ENCODE results near the gene MAN1A2. TPM values are rescaled to one million over a fixed set of nuclear protein-coding genes. Genes with fewer than 3 reads are reported as not detected.

MAN1A2 gene
- total RNA-seq, 1 donor from 2014 or later: 43.5 TPM

DNA sequence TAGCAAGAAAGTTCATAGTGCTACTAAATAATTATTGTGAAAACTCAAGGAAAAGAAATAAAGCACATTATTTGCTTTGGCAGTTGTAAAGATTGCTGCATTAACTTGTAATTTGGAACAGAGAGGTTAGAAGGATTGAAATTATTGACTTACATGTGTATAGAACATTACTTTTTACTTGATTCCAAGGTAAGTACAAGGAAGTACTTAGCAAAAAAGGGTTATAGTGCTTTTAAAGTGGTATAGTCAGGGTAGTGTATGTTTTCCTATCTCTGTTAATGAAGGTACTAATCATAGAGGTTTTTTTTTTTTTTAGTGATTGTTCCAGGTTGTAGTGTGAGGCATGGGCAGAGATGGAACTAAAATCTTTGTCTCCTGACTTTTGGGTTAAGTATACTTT, 29.4 kb downstream of the MAN1A2 start:
- Mint-ChIP-seq H3K4me3 (ENCODE audit: unreplicated experiment) (no peak overlapping the region), H3K9me3 (ENCODE audit: unreplicated experiment) (peaks cover 3% of the 10 kb centered on the region), H3K36me3 (ENCODE audit: low read depth, unreplicated experiment) (no peaks in the 10 kb centered on the region), H3K4me1 (ENCODE audit: low read depth, unreplicated experiment) (peaks cover 2% of the 10 kb centered on the region), H3K27me3 (ENCODE audit: low read depth, unreplicated experiment) (no peaks in the 10 kb centered on the region), H3K27ac (ENCODE audit: unreplicated experiment) (no peak overlapping the region)
- Histone ChIP-seq H4K20me1 (ENCODE audit: insufficient read depth, low read length) (peaks cover 76% of the 10 kb centered on the region), H3K27ac (ENCODE audit: low read depth, low read length) (no peak overlapping the region), H3K4me1 (ENCODE audit: insufficient read depth, low read length) (no peaks in the 10 kb centered on the region), H3K9me3 (ENCODE audit: insufficient read depth, low read depth, low read length) (no peaks in the 10 kb centered on the region), H3K4me2 (ENCODE audit: low read length) (no peak overlapping the region), H3K27me3 (ENCODE audit: insufficient read depth, low read length) (no peaks in the 10 kb centered on the region), H3K79me2 (ENCODE audit: insufficient read depth, low read length) (peaks cover 90% of the 10 kb centered on the region), H2AFZ (ENCODE audit: low read depth, low read length) (no peak overlapping the region), H3K4me3 (ENCODE audit: insufficient read depth, low read depth, low read length) (no peak overlapping the region), H3K9ac (ENCODE audit: low read length) (no peak overlapping the region), H3K36me3 (ENCODE audit: insufficient read depth, low read length) (no peaks in the 10 kb centered on the region)
- no peak for TF ChIP-seq EZH2 (IDR thresholded peaks at IDR 0.05; ENCODE audit: insufficient read depth, low read length)
- TF ChIP-seq, protein P1, sequence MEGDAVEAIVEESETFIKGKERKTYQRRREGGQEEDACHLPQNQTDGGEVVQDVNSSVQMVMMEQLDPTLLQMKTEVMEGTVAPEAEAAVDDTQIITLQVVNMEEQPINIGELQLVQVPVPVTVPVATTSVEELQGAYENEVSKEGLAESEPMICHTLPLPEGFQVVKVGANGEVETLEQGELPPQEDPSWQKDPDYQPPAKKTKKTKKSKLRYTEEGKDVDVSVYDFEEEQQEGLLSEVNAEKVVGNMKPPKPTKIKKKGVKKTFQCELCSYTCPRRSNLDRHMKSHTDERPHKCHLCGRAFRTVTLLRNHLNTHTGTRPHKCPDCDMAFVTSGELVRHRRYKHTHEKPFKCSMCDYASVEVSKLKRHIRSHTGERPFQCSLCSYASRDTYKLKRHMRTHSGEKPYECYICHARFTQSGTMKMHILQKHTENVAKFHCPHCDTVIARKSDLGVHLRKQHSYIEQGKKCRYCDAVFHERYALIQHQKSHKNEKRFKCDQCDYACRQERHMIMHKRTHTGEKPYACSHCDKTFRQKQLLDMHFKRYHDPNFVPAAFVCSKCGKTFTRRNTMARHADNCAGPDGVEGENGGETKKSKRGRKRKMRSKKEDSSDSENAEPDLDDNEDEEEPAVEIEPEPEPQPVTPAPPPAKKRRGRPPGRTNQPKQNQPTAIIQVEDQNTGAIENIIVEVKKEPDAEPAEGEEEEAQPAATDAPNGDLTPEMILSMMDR (IDR thresholded peaks at IDR 0.05; ENCODE audit: insufficient read depth, low read depth, low read length): no peak
- DNase-seq (ENCODE audit: low read depth) (no peak), FAIRE-seq (no peak)

GRCh38 chr1:117398957-117399356, 31.7 kb downstream of the MAN1A2 start:
- H3K79me2 ChIP-seq (ENCODE audit: insufficient read depth, low read length): peaks cover 79% of the 10 kb centered on the region
- H3K27me3 Mint-ChIP-seq (ENCODE audit: low read depth, unreplicated experiment): no peaks in the 10 kb centered on the region
- H3K36me3 Mint-ChIP-seq (ENCODE audit: low read depth, unreplicated experiment): peaks cover 8% of the 10 kb centered on the region
- H3K9ac ChIP-seq (ENCODE audit: low read length): no peak overlapping the region
- no peak overlapping the region for H3K4me3 ChIP-seq (ENCODE audit: insufficient read depth, low read depth, low read length)
- no peak for DNase-seq (ENCODE audit: low read depth)
- FAIRE-seq: no peak
- H2AFZ ChIP-seq (ENCODE audit: low read depth, low read length): no peak overlapping the region
- TF ChIP-seq EZH2 (IDR thresholded peaks at IDR 0.05; ENCODE audit: insufficient read depth, low read length): no peak
- TF ChIP-seq, protein P1 (IDR thresholded peaks at IDR 0.05; ENCODE audit: insufficient read depth, low read depth, low read length): no peak
- no peak overlapping the region for H3K4me2 ChIP-seq (ENCODE audit: low read length)
- no peaks in the 10 kb centered on the region for H3K27me3 ChIP-seq (ENCODE audit: insufficient read depth, low read length)
- H3K4me3 Mint-ChIP-seq (ENCODE audit: unreplicated experiment): no peak overlapping the region
- no peaks in the 10 kb centered on the region for H3K4me1 ChIP-seq (ENCODE audit: insufficient read depth, low read length)
- H3K4me1 Mint-ChIP-seq (ENCODE audit: low read depth, unreplicated experiment): no peaks in the 10 kb centered on the region
- H3K9me3 Mint-ChIP-seq (ENCODE audit: unreplicated experiment): peaks cover 3% of the 10 kb centered on the region
- no peaks in the 10 kb centered on the region for H3K36me3 ChIP-seq (ENCODE audit: insufficient read depth, low read length)
- no peak overlapping the region for H3K27ac Mint-ChIP-seq (ENCODE audit: unreplicated experiment)
- H4K20me1 ChIP-seq (ENCODE audit: insufficient read depth, low read length): peaks cover 53% of the 10 kb centered on the region
- no peak overlapping the region for H3K27ac ChIP-seq (ENCODE audit: low read depth, low read length)
- no peaks in the 10 kb centered on the region for H3K9me3 ChIP-seq (ENCODE audit: insufficient read depth, low read depth, low read length)

GRCh38 chr1:117401761-117402160, 34.5 kb downstream of the MAN1A2 start:
- Histone ChIP-seq H4K20me1 (ENCODE audit: insufficient read depth, low read length) (peaks cover 32% of the 10 kb centered on the region), H2AFZ (ENCODE audit: low read depth, low read length) (no peak overlapping the region), H3K36me3 (ENCODE audit: insufficient read depth, low read length) (no peaks in the 10 kb centered on the region), H3K79me2 (ENCODE audit: insufficient read depth, low read length) (peaks cover 54% of the 10 kb centered on the region), H3K27me3 (ENCODE audit: insufficient read depth, low read length) (no peaks in the 10 kb centered on the region), H3K4me3 (ENCODE audit: insufficient read depth, low read depth, low read length) (no peak overlapping the region), H3K27ac (ENCODE audit: low read depth, low read length) (no peak overlapping the region), H3K4me2 (ENCODE audit: low read length) (no peak overlapping the region), H3K9ac (ENCODE audit: low read length) (no peak overlapping the region), H3K4me1 (ENCODE audit: insufficient read depth, low read length) (no peaks in the 10 kb centered on the region), H3K9me3 (ENCODE audit: insufficient read depth, low read depth, low read length) (no peaks in the 10 kb centered on the region)
- Mint-ChIP-seq H3K27ac (ENCODE audit: unreplicated experiment) (no peak overlapping the region), H3K9me3 (ENCODE audit: unreplicated experiment) (peaks cover 3% of the 10 kb centered on the region), H3K4me1 (ENCODE audit: low read depth, unreplicated experiment) (no peaks in the 10 kb centered on the region), H3K4me3 (ENCODE audit: unreplicated experiment) (no peak overlapping the region), H3K36me3 (ENCODE audit: low read depth, unreplicated experiment) (peaks cover 9% of the 10 kb centered on the region), H3K27me3 (ENCODE audit: low read depth, unreplicated experiment) (no peaks in the 10 kb centered on the region)
- DNase-seq (ENCODE audit: low read depth) (no peak), FAIRE-seq (no peak)
- no peak for TF ChIP-seq EZH2 (IDR thresholded peaks at IDR 0.05; ENCODE audit: insufficient read depth, low read length)
- TF ChIP-seq, protein P1 (IDR thresholded peaks at IDR 0.05; ENCODE audit: insufficient read depth, low read depth, low read length): no peak
